NCI-H82 treated with DMSO at 0.1 percent for 48 hours (cell line): ENCODE data around the gene PTCSC3.
"Not testable (repeated sequence)": the region's sequence is repeated elsewhere in the genome, so short reads cannot be mapped to it uniquely, and the experiment has no call there.

Experiments
- DNase-seq: peaks from one replicate; lab custom pipeline; 2025; ENCODE audit not compliant: unreplicated experiment; lab: John Stamatoyannopoulos, UW

Gene PTCSC3

GRCh38 chr14:36174767-36175424 is 1.6 kb downstream of the PTCSC3 start:
- no peak for DNase-seq

- no peak for DNase-seq
Measured at GRCh38 chr14:36173161-36173560, 3.4 kb downstream of the PTCSC3 start.

- DNase-seq, result no peak
Measured at GRCh38 chr14:36171607-36172006, 4.9 kb downstream of the PTCSC3 start.

GRCh38 chr14:36167431-36167830 is 9.1 kb downstream of the PTCSC3 start:
- DNase-seq, result no peak

- DNase-seq, result no peak
Measured at GRCh38 chr14:36163451-36163850, 13.1 kb downstream of the PTCSC3 start.

- DNase-seq, result no peak
Measured at GRCh38 chr14:36162267-36162666, 14.3 kb downstream of the PTCSC3 start.

- DNase-seq, result no peak
Measured at GRCh38 chr14:36161776-36162175, 14.7 kb downstream of the PTCSC3 start.

GRCh38 chr14:36151335-36151734 is 25.2 kb downstream of the PTCSC3 start:
- no peak for DNase-seq

- DNase-seq, result no peak
Measured at GRCh38 chr14:36134038-36134437, 42.5 kb downstream of the PTCSC3 start.

GRCh38 chr14:36132826-36133225 is 43.7 kb downstream of the PTCSC3 start:
- no peak for DNase-seq

- DNase-seq, result no peak
Measured at GRCh38 chr14:36130186-36130585, 46.3 kb downstream of the PTCSC3 start.

GRCh38 chr14:36129181-36129580 is 47.3 kb downstream of the PTCSC3 start:
- DNase-seq, result no peak

- DNase-seq, result no peak
Measured at GRCh38 chr14:36113341-36113740, 63.2 kb downstream of the PTCSC3 start.

- DNase-seq, result no peak
Measured at GRCh38 chr14:36111822-36112583, 64.5 kb downstream of the PTCSC3 start.

GRCh38 chr14:36105401-36105800 is 71.1 kb downstream of the PTCSC3 start:
- no peak for DNase-seq

- DNase-seq, result not testable (repeated sequence)
Measured at GRCh38 chr14:36104258-36104657, 72.3 kb downstream of the PTCSC3 start.

- no peak for DNase-seq
Measured at GRCh38 chr14:36099619-36100018, 76.9 kb downstream of the PTCSC3 start.

- no peak for DNase-seq
Measured at GRCh38 chr14:36097356-36097755, 79.2 kb downstream of the PTCSC3 start.

GRCh38 chr14:36096090-36096489 is 80.4 kb downstream of the PTCSC3 start:
- DNase-seq, result no peak

- DNase-seq, result no peak
Measured at GRCh38 chr14:36094963-36095362, 81.6 kb downstream of the PTCSC3 start.

GRCh38 chr14:36091096-36091495 is 85.4 kb downstream of the PTCSC3 start:
- DNase-seq, result no peak

- no peak for DNase-seq
Measured at GRCh38 chr14:36087411-36087810, 89.1 kb downstream of the PTCSC3 start.
